HG02870 (cell line): ENCODE data around the gene TNRC6A.

ENCODE experiments used
- ATAC-seq: cut with Tn5 transposase; IDR thresholded peaks from one replicate; pipeline ENCODE4 v1.9.1; 2021; ENCODE audit warnings: mild to moderate bottlenecking, moderate library complexity; ENCODE audit not compliant: unreplicated experiment

Gene TNRC6A

GRCh38 chr16:24869033-24869432, 139.6 kb downstream of the TNRC6A start:
- no peak for ATAC-seq

GRCh38 chr16:24871891-24872290, 142.4 kb downstream of the TNRC6A start:
- ATAC-seq = no peak

GRCh38 chr16:24873028-24873427, 143.6 kb downstream of the TNRC6A start:
- no peak for ATAC-seq

GRCh38 chr16:24875466-24875865, 146.0 kb downstream of the TNRC6A start:
- no peak for ATAC-seq
